HAP-1 (cell line): ENCODE data around the gene TRUB1.
A peak's percentile ranks its signal among the peaks of the same experiment; 100 is the strongest.

Source experiments
- DNase-seq, 2 experiments: peaks; one replicate each; pipeline ENCODE4 v3.0.0-alpha.2; 2016 to 2020; ENCODE audit warnings: low spot score in 2 of 2
- H3K27me3 ChIP-seq: fragments of 250-450 bp; sonication (Bioruptor Pico); 2 replicates; pipeline ENCODE4 v1.5.1; 2020; ENCODE audit warnings: low read depth, mild to moderate bottlenecking, moderate library complexity
- H3K36me3 ChIP-seq: fragments of 250-450 bp; sonication (Bioruptor Pico); replicated peaks from 2 replicates; pipeline ENCODE4 v1.5.1; 2020; ENCODE audit warnings: mild to moderate bottlenecking
- H3K4me1 ChIP-seq: fragments of 250-450 bp; sonication (Bioruptor Pico); 2 replicates; pipeline ENCODE4 v1.5.1; 2020; ENCODE audit warnings: mild to moderate bottlenecking
- H3K4me3 ChIP-seq: fragments of 250-450 bp; sonication (Bioruptor Pico); 2 replicates; pipeline ENCODE4 v1.5.1; 2020; ENCODE audit warnings: mild to moderate bottlenecking, moderate library complexity
- H3K9me3 ChIP-seq: fragments of 250-450 bp; sonication (Bioruptor Pico); 2 replicates; pipeline ENCODE4 v1.5.1; 2020; ENCODE audit warnings: mild to moderate bottlenecking, moderate library complexity
- in situ Hi-C: fragments of 300-500 bp; cut with MboI; formaldehyde crosslinking; loops from 3 replicates; pipeline ENCODE4 v1.14.3; 2020; ENCODE audit warnings: low sequenced_read_pairs, inconsistent platforms, mixed read lengths

Gene TRUB1

GRCh38 chr10:114912470-114912859 is 25.5 kb upstream of the TRUB1 start:
- no peak for DNase-seq
- Histone ChIP-seq H3K27me3 (no peaks in the 10 kb centered on the region; the same call in 1 of the 2 replicates), H3K36me3 (no peaks in the 10 kb centered on the region), H3K4me3 (no peak overlapping the region), H3K4me1 (peaks cover 4% of the 10 kb centered on the region), H3K9me3 (no peaks in the 10 kb centered on the region)
- in situ Hi-C loops, result no loop called here

- no peak for DNase-seq
Measured at GRCh38 chr10:114914560-114914959, 23.4 kb upstream of the TRUB1 start.

GRCh38 chr10:114915294-114915693 is 22.7 kb upstream of the TRUB1 start:
- peaks cover 16% of the 10 kb centered on the region for H3K4me1 ChIP-seq
- in situ Hi-C loops, result no loop called here
- H3K36me3 ChIP-seq, result no peaks in the 10 kb centered on the region
- H3K27me3 ChIP-seq, result no peaks in the 10 kb centered on the region; the same call in 1 of the 2 replicates
- DNase-seq, result no peak
- no peak overlapping the region for H3K4me3 ChIP-seq
- no peaks in the 10 kb centered on the region for H3K9me3 ChIP-seq

More at GRCh38 chr10:114914560-114914959, 23.4 kb upstream of the TRUB1 start:
- Histone ChIP-seq H3K9me3 (no peaks in the 10 kb centered on the region), H3K4me1 (peaks cover 16% of the 10 kb centered on the region), H3K4me3 (no peak overlapping the region), H3K27me3 (no peaks in the 10 kb centered on the region; the same call in 1 of the 2 replicates), H3K36me3 (no peaks in the 10 kb centered on the region)
- in situ Hi-C loops, result no loop called here

GRCh38 chr10:114916653-114917052 is 21.3 kb upstream of the TRUB1 start:
- Histone ChIP-seq H3K9me3 (no peaks in the 10 kb centered on the region), H3K36me3 (no peaks in the 10 kb centered on the region), H3K4me1 (peaks cover 16% of the 10 kb centered on the region), H3K4me3 (no peak overlapping the region), H3K27me3 (no peaks in the 10 kb centered on the region; the same call in 1 of the 2 replicates)
- in situ Hi-C loops, result no loop called here
- DNase-seq, result no peak

GRCh38 chr10:114917459-114917858 is 20.5 kb upstream of the TRUB1 start:
- peak in 1 of 2 experiments; percentile 27 for DNase-seq
- in situ Hi-C loops, result no loop called here
- Histone ChIP-seq H3K9me3 (no peaks in the 10 kb centered on the region), H3K4me1 (peaks cover 16% of the 10 kb centered on the region), H3K4me3 (no peak overlapping the region), H3K27me3 (no peaks in the 10 kb centered on the region; the same call in 1 of the 2 replicates), H3K36me3 (no peaks in the 10 kb centered on the region)

GRCh38 chr10:114917927-114918672 is 19.9 kb upstream of the TRUB1 start:
- in situ Hi-C loops, result no loop called here
- Histone ChIP-seq H3K36me3 (no peaks in the 10 kb centered on the region), H3K9me3 (no peaks in the 10 kb centered on the region), H3K4me1 (peaks cover 16% of the 10 kb centered on the region), H3K27me3 (no peaks in the 10 kb centered on the region; the same call in 1 of the 2 replicates), H3K4me3 (no peak overlapping the region)
- DNase-seq, result peak; percentile 40 to 85

- Histone ChIP-seq H3K27me3 (no peaks in the 10 kb centered on the region), H3K36me3 (no peaks in the 10 kb centered on the region), H3K4me3 (no peak overlapping the region), H3K9me3 (no peaks in the 10 kb centered on the region), H3K4me1 (peaks cover 16% of the 10 kb centered on the region)
- DNase-seq, result no peak
- in situ Hi-C loops, result no loop called here
Measured at GRCh38 chr10:114920459-114920858, 17.5 kb upstream of the TRUB1 start.

- Histone ChIP-seq H3K36me3 (no peaks in the 10 kb centered on the region), H3K9me3 (no peaks in the 10 kb centered on the region), H3K4me3 (no peak overlapping the region), H3K27me3 (no peaks in the 10 kb centered on the region), H3K4me1 (peaks cover 16% of the 10 kb centered on the region)
- DNase-seq, result no peak
- in situ Hi-C loops, result no loop called here
Measured at GRCh38 chr10:114922003-114922402, 16.0 kb upstream of the TRUB1 start.

GRCh38 chr10:114923551-114923950 is 14.4 kb upstream of the TRUB1 start:
- DNase-seq, result no peak
- H3K9me3 ChIP-seq, result no peaks in the 10 kb centered on the region
- in situ Hi-C loops, result no loop called here
- H3K4me1 ChIP-seq, result peaks cover 2% of the 10 kb centered on the region; the same call in 1 of the 2 replicates
- no peaks in the 10 kb centered on the region for H3K36me3 ChIP-seq
- no peaks in the 10 kb centered on the region for H3K27me3 ChIP-seq
- no peak overlapping the region for H3K4me3 ChIP-seq

GRCh38 chr10:114925587-114926586 is 12.1 kb upstream of the TRUB1 start:
- no peak overlapping the region for H3K4me3 ChIP-seq
- DNase-seq, result no peak
- no peaks in the 10 kb centered on the region for H3K27me3 ChIP-seq
- no peaks in the 10 kb centered on the region for H3K9me3 ChIP-seq
- no peaks in the 10 kb centered on the region for H3K4me1 ChIP-seq
- H3K36me3 ChIP-seq, result no peaks in the 10 kb centered on the region
- in situ Hi-C loops, result no loop called here

- Histone ChIP-seq H3K36me3 (no peaks in the 10 kb centered on the region), H3K4me3 (no peak overlapping the region), H3K27me3 (no peaks in the 10 kb centered on the region), H3K9me3 (no peaks in the 10 kb centered on the region), H3K4me1 (no peaks in the 10 kb centered on the region)
- in situ Hi-C loops, result no loop called here
- DNase-seq, result no peak
Measured at GRCh38 chr10:114928818-114929217, 9.2 kb upstream of the TRUB1 start.

GRCh38 chr10:114930320-114930719 is 7.7 kb upstream of the TRUB1 start:
- H3K4me1 ChIP-seq, result no peaks in the 10 kb centered on the region
- DNase-seq, result no peak
- H3K9me3 ChIP-seq, result no peaks in the 10 kb centered on the region
- no peaks in the 10 kb centered on the region for H3K36me3 ChIP-seq
- no peaks in the 10 kb centered on the region for H3K27me3 ChIP-seq
- H3K4me3 ChIP-seq, result no peak overlapping the region
- in situ Hi-C loops, result no loop called here

- Histone ChIP-seq H3K36me3 (no peaks in the 10 kb centered on the region), H3K9me3 (no peaks in the 10 kb centered on the region), H3K4me1 (no peaks in the 10 kb centered on the region), H3K4me3 (no peak overlapping the region), H3K27me3 (no peaks in the 10 kb centered on the region)
- DNase-seq, result no peak
- in situ Hi-C loops, result no loop called here
Measured at GRCh38 chr10:114931072-114931679, 6.8 kb upstream of the TRUB1 start.
